Omental fat pad (tissue), 4 donors: Measurements from ENCODE around the gene OSBPL8. TPM values are rescaled to one million over a fixed set of nuclear protein-coding genes. Genes with fewer than 3 reads are reported as not detected.

Experiments
- ATAC-seq: fragments of 150-250 bp; one replicate; pipeline ENCODE4 v1.9.1; 2016; ENCODE audit warnings: mild to moderate bottlenecking, moderate library complexity; ENCODE audit not compliant: low FRiP score
- DNase-seq: peaks from one replicate; pipeline ENCODE4 v3.0.0-alpha.2; 2019; ENCODE audit warnings: low spot score
- CTCF ChIP-seq, 3 donors: fragments of 450-650 bp; IDR thresholded peaks; one replicate each; pipeline ENCODE4 v1.5.1; 2016 to 2017; ENCODE audit warnings: antibody characterized with exemption in 3 of 3, mild to moderate bottlenecking in 3 of 3, moderate library complexity in 2 of 3
- total RNA-seq, 4 donors: library from RNA; depleted of rRNA; stranded (reverse); fragments of >200 nt; gene quantifications; one replicate each; pipeline ENCODE4 v1.1.0, GENCODE V29; 2016

Gene OSBPL8
- total RNA-seq, 4 donors from 2014 or later: 52.6 to 76.8 (median 65.2) TPM

GRCh38 chr12:76587428-76588178 is 28.0 kb upstream of the OSBPL8 start:
- DNase-seq: no peak
- peak; percentile 37 for ATAC-seq
- TF ChIP-seq CTCF (IDR thresholded peaks at IDR 0.05): no peak

DNA sequence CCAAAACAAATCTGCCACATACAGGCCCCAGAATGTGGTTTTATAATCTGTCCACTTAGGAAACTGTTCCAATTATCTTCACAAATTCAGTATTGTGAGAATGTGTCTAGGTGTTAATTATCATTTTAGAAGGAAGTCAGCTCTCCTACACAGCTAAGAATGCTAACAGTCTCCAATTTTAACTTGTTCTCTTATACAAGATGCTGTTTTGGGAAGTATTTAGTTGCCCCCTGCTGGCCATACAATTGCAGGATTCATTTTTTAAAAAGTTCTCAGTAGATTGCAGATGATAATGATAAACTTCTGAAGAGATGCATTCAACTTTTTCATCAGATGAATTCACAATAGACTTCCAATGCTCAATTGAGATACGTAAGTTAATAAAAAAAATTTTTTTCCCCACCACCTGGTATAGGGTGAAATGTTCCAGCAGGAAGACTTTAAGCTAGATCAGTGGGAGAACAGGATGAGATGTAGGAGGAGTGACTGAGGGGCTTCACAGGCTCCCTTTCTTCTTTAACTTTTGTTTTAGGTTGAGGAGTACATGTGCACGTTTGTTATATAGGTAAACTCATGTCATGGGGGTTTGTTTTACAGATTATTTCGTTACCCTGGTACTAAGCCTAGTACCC is 27.3 kb upstream of the OSBPL8 start:
- ATAC-seq (no peak), DNase-seq (no peak)
- no peak for TF ChIP-seq CTCF (IDR thresholded peaks at IDR 0.05)

DNA sequence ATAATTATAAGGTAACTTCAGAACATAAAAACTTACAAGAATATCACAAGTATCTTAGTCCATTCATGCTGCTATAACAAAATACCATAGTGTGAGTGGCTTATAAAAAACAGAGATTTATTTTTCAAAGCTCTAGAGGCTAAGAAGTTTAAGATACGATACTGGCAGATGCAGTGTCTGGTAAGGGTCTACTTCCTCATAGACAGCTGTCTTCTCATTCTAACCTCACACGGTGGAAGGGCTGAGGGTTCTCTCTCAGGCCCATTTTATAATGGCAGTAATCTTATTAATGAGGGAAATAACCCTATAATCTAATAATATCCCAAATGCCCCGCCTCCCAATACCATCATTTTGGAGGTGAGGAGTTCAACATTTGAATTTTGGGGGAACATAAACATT is 23.7 kb upstream of the OSBPL8 start:
- DNase-seq (no peak), ATAC-seq (no peak)
- TF ChIP-seq CTCF (IDR thresholded peaks at IDR 0.05): no peak

GRCh38 chr12:76573840-76574373 is 14.3 kb upstream of the OSBPL8 start:
- TF ChIP-seq CTCF (IDR thresholded peaks at IDR 0.05): no peak
- ATAC-seq (no peak), DNase-seq (no peak)

DNA sequence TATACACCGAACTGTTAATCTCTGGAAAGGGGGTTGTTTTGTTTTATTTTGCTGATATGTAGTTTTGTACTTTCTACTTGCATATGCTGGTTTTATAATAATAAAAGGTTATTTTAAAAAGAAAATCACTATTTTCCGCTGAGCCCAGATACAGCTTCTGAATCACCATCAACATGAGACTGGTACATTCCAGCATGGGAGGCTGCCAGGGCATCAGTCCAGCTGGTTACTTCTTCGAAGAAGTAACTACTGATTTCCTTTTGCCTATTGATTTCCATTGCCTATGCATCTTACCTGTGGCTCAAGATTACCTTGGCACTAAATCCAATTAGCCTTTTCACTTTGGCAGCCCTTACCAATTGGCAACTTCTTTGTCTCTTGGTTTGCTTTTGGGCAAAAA is 11.7 kb upstream of the OSBPL8 start:
- no peak for TF ChIP-seq CTCF (IDR thresholded peaks at IDR 0.05)
- DNase-seq (no peak), ATAC-seq (no peak)

DNA sequence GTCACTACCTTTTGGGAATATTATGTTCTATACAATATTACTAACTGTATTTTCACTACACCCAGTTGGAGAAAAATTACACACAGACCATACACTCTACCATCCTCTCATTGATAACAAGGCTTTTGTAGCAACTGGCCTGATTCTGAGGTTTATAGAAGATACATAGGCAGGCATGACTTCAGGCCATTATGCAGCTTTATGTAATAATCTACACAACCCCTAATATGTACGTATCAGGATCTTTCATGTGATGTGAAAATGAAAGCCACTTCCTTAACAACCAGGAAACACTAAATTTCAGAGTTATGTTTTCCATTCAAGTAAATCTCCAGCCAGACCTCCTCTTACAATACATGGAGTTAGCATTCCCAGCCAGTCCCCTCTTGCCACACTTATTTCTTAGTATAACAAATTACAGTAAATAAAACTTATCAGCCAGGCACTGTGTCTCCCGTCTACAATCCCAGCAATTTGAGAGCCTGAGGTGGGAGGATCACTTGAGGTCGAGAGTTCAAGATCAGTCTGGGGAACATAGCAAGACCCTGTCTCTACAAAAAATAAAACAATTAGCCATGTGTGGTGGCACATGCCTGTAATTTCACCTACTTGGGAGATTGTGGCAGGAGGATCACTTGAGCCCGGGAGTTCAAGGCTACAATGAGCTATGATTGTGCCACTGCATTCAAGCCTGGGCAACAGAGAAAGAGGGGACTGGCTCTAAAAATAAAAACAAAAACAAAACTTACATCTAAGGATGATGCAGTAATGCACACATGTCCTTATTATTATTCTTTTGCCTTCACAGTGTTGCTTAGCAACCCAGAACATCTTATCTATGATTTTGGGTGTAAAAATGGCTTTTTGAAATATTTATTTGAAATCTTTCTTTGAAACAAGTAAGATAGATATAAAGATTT is 10.4 kb upstream of the OSBPL8 start:
- DNase-seq (no peak), ATAC-seq (no peak)
- no peak for TF ChIP-seq CTCF (IDR thresholded peaks at IDR 0.05)
